Measurements from ENCODE around the gene GLMP.

DNA sequence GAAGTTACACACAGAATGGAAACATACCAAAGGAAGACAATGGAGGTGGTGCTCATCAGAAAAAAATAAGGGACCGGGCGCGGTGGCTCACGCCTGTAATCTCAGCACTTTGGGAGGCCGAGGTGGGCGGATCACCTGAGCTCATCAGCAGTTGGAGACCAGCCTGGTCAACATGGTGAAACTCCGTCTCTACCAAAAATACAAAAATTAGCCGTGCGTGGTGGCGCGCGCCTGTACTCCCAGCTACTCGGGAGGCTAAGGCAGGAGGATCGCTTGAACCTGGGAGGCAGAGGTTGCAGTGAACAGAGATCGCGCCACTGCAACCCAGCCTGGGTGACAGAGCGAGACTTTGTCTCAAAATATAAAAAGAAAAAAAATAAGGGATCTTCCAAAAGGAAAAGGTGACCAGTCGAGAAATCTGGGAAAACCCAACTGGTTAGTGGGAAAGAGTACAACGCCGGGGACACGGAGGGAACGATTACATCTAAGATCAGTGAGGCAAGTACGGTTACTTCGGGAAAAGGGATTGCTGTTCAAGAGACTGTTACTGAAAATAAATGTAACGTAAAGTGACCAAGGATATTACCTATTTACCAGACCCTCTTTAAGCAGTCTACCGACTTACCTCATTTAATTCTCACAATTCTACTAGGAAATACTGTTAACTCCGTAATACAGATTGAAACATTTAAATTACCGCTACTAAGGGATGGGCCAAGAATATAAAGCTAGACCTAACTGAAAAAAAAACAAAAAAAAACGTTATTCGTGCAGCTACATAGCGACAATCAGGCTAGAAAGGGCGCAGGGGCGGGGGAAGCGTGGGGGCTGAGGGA is 41.8 kb upstream of the GLMP start:
- TF ChIP-seq, protein P1, sequence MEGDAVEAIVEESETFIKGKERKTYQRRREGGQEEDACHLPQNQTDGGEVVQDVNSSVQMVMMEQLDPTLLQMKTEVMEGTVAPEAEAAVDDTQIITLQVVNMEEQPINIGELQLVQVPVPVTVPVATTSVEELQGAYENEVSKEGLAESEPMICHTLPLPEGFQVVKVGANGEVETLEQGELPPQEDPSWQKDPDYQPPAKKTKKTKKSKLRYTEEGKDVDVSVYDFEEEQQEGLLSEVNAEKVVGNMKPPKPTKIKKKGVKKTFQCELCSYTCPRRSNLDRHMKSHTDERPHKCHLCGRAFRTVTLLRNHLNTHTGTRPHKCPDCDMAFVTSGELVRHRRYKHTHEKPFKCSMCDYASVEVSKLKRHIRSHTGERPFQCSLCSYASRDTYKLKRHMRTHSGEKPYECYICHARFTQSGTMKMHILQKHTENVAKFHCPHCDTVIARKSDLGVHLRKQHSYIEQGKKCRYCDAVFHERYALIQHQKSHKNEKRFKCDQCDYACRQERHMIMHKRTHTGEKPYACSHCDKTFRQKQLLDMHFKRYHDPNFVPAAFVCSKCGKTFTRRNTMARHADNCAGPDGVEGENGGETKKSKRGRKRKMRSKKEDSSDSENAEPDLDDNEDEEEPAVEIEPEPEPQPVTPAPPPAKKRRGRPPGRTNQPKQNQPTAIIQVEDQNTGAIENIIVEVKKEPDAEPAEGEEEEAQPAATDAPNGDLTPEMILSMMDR (IDR thresholded peaks at IDR 0.05; ENCODE audit: low read depth, low read length): no peak
- TF ChIP-seq EZH2phosphoT487 (IDR thresholded peaks at IDR 0.05; ENCODE audit: low read depth): no peak

All from OCI-LY3 (cell line).